ENCODE results near the gene TH. TPM values are rescaled to one million over a fixed set of nuclear protein-coding genes. Genes with fewer than 3 reads are reported as not detected.

The TH gene
- total RNA-seq, 1 donor from 2014 or later, result not detected

- no peak overlapping the region for H3K4me3 ChIP-seq (ENCODE audit: low read depth, low read length)
- H3K27me3 ChIP-seq (ENCODE audit: control insufficient read depth, insufficient read depth, low read length), result peaks cover 22% of the 10 kb centered on the region
- H3K36me3 ChIP-seq (ENCODE audit: control insufficient read depth, insufficient read depth, low read length), result no peaks in the 10 kb centered on the region
- no peak for DNase-seq (ENCODE audit: low read depth)
- no peak for TF ChIP-seq CTCF (IDR thresholded peaks at IDR 0.05; ENCODE audit: insufficient read depth, low read length, poor library complexity, severe bottlenecking)
Measured at GRCh38 chr11:2213890-2214526, 42.4 kb upstream of the TH start.

DNA sequence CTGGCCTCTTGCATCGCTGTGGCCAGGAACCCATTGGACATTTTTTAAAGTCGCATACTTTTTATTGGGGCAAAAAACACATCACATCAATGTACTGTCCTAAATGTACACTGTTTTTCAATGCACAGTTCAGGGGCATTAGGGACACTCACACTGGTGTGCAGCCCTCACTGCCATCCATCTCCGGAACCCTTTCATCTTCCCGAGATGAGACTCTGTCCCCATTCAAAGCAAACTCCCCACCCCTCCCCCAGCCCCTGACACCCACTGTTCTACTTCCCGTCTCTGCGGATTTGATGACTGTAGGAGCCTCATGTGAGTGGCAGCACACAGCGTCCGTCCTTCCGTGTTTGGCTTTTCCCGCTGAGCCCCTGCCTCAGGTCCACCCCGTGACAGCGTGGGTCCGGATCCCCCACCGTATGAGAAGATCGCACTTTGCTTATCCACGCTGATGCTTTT lies 41.8 kb upstream of the TH start:
- DNase-seq (ENCODE audit: low read depth), result no peak
- H3K4me3 ChIP-seq (ENCODE audit: low read depth, low read length), result no peak overlapping the region
- peaks cover 22% of the 10 kb centered on the region for H3K27me3 ChIP-seq (ENCODE audit: control insufficient read depth, insufficient read depth, low read length)
- TF ChIP-seq CTCF (IDR thresholded peaks at IDR 0.05; ENCODE audit: insufficient read depth, low read length, poor library complexity, severe bottlenecking), result no peak
- H3K36me3 ChIP-seq (ENCODE audit: control insufficient read depth, insufficient read depth, low read length), result no peaks in the 10 kb centered on the region

GRCh38 chr11:2212411-2213251 lies 41.0 kb upstream of the TH start:
- no peaks in the 10 kb centered on the region for H3K36me3 ChIP-seq (ENCODE audit: control insufficient read depth, insufficient read depth, low read length)
- TF ChIP-seq CTCF (IDR thresholded peaks at IDR 0.05; ENCODE audit: insufficient read depth, low read length, poor library complexity, severe bottlenecking), result no peak
- H3K4me3 ChIP-seq (ENCODE audit: low read depth, low read length), result no peak overlapping the region
- DNase-seq (ENCODE audit: low read depth), result no peak
- H3K27me3 ChIP-seq (ENCODE audit: control insufficient read depth, insufficient read depth, low read length), result peaks cover 18% of the 10 kb centered on the region

GRCh38 chr11:2211113-2211971 lies 39.7 kb upstream of the TH start:
- Histone ChIP-seq H3K36me3 (ENCODE audit: control insufficient read depth, insufficient read depth, low read length) (no peaks in the 10 kb centered on the region), H3K27me3 (ENCODE audit: control insufficient read depth, insufficient read depth, low read length) (peaks cover 6% of the 10 kb centered on the region), H3K4me3 (ENCODE audit: low read depth, low read length) (no peak overlapping the region)
- no peak for TF ChIP-seq CTCF (IDR thresholded peaks at IDR 0.05; ENCODE audit: insufficient read depth, low read length, poor library complexity, severe bottlenecking)
- no peak for DNase-seq (ENCODE audit: low read depth)

DNA sequence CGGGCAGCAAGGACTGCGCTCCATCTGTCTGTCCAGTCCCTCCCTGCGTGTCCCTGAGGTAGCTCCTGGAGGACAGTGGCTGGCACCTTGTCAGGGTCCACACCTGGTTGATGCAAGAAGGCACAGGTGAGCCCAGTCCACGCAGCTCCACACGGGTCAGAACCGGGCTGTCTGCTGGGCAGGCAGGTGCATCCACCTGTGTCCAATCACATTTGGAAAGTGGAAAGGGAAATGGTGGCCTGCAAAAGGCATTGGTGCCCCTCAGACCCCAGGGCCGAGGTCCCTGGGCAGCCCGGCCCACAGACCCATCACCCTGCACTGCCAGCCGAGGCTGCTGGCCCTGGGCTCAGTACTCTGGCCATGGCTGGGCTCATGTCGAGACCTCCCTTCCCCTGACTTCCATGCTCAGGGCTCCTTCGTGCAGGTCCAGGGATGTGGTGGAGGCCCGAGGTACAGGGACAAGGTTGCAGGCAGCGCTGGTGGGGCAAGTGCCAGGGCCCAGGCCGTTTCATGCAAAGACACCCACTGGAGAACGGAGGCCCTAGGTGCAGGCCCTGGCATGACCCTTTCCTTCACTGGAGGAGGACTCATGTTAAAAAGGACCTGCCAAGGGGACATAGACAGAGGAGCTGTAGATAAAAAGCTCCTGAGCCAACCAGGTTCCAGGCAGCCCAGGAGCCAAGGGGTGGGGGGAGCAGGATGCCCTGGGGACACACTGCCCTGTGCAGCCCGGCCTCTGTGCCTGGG lies 38.9 kb upstream of the TH start:
- TF ChIP-seq CTCF (IDR thresholded peaks at IDR 0.05; ENCODE audit: insufficient read depth, low read length, poor library complexity, severe bottlenecking), result no peak

More for the DNA sequence above, 38.9 kb upstream of the TH start:
- no peak for DNase-seq (ENCODE audit: low read depth)
- no peaks in the 10 kb centered on the region for H3K36me3 ChIP-seq (ENCODE audit: control insufficient read depth, insufficient read depth, low read length)
- H3K27me3 ChIP-seq (ENCODE audit: control insufficient read depth, insufficient read depth, low read length), result peaks cover 6% of the 10 kb centered on the region
- H3K4me3 ChIP-seq (ENCODE audit: low read depth, low read length), result no peak overlapping the region
